SKM-1 treated with dmso at 0.1 percent for 144 hours (cell line): ENCODE data around the gene ANKRD30A.
"Not testable (repeated sequence)": the region's sequence is repeated elsewhere in the genome, so short reads cannot be mapped to it uniquely, and the experiment has no call there.

Experiments used
- DNase-seq: peaks from one replicate; lab custom pipeline; 2025; ENCODE audit not compliant: unreplicated experiment; lab: John Stamatoyannopoulos, UW

Gene ANKRD30A, protein sequence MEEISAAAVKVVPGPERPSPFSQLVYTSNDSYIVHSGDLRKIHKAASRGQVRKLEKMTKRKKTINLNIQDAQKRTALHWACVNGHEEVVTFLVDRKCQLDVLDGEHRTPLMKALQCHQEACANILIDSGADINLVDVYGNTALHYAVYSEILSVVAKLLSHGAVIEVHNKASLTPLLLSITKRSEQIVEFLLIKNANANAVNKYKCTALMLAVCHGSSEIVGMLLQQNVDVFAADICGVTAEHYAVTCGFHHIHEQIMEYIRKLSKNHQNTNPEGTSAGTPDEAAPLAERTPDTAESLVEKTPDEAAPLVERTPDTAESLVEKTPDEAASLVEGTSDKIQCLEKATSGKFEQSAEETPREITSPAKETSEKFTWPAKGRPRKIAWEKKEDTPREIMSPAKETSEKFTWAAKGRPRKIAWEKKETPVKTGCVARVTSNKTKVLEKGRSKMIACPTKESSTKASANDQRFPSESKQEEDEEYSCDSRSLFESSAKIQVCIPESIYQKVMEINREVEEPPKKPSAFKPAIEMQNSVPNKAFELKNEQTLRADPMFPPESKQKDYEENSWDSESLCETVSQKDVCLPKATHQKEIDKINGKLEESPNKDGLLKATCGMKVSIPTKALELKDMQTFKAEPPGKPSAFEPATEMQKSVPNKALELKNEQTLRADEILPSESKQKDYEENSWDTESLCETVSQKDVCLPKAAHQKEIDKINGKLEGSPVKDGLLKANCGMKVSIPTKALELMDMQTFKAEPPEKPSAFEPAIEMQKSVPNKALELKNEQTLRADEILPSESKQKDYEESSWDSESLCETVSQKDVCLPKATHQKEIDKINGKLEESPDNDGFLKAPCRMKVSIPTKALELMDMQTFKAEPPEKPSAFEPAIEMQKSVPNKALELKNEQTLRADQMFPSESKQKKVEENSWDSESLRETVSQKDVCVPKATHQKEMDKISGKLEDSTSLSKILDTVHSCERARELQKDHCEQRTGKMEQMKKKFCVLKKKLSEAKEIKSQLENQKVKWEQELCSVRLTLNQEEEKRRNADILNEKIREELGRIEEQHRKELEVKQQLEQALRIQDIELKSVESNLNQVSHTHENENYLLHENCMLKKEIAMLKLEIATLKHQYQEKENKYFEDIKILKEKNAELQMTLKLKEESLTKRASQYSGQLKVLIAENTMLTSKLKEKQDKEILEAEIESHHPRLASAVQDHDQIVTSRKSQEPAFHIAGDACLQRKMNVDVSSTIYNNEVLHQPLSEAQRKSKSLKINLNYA (N-terminal part only)

DNA sequence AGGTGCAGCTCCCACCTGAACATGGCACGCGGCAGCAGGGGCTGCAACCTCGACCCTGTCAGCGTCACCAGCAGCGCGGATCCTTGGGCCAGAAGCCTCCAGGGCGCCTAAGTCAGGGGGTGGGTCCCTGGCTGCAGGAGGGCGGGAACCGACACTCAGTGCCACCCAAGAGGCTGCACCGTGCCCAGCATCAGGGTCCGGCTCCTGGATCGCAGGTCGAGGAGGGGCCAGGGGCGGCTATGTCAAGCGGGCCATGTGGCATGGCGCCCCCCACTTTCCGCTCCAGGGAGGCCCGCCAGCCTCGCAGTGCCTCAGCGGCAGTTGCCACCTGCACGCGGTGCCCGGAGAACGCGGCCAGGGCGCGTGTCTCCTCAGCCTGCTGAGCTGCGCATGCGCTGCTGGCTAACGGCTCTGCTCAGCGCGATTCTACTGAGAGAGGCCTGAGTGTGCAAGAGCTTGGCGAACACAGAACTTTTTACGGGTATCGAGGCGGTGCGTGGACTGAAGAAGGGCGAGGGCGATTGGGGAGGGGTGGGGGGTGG lies at the start of gene ANKRD30A:
ANKRD30A (plus strand) TSS at position 408 of the 542 bp plus-strand sequence. CDS start 190 bp downstream, outside the sequence.
- no peak for DNase-seq

DNA sequence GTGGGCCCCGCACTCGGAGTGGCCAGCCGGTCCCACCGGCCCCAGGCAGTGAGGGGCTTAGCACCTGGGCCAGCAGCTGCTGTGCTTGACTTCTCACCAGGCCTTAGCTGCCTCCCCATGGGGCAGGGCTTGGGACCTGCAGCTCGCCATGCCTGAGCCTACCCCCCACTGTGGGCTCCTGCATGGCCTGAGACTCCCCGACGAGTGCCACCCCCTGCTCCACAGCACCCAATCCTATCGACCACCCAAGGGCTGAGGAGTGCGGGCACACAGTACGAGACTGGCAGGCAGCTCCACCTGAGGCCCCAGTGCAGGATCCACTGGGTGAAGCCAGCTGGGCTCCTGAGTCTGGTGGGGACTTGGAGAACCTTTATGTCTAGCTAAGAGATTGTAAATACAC lies 49.3 kb upstream of the ANKRD30A start:
- DNase-seq, result not testable (repeated sequence)

DNA sequence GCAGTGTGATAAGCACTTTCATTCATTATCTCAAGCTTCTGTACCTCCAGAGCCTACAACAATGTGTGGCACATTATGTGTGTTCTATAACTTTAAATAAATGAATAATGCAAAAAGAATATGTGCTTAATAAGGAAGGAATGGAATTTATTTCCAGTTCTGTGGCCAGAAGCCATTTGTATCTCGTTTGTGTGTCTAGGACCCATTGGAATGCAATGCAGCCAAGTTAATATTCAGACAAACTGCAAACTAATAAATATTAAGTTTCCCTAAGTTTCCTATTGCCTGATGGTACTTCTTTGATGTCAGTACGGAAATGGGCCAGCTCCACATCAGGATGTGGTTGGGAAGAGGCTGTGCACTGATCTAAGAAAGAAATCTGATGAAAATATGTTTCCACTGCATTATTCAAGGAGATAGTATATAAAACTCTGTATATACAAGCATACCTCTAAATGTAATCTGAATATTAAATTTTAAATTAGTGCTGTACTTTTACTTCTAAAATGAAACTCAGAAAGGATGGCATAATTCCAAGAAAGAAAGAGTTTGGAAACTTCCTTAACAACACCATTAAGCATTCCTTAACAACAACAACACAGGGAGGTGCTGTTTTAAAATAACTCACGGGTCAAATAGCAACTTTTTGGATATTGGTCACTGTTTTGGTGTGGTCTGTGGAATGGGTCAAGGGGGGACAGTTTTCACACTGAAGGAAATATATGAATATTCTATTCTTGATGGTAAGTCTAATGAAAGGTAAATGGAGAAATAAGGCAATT lies 29.4 kb upstream of the ANKRD30A start:
- DNase-seq, result no peak

DNA sequence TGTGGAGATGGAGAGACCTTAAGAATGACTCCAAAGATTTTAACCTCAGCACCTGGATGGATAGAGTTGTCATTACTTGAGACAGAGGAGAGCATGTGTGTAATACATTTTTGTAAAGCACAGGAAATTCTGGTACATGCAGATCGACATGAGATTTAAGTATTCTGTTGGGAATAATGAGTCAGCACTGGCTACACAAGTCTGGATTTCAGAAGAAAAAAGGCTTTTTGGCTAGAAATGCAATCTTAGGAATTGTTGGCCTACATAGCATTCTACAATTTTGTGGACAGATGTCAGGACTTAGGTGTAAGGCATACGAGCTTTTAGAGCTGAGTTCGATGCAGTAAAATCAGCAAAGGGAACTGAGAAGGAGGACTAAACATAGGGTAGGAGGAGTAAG lies 24.1 kb upstream of the ANKRD30A start:
- no peak for DNase-seq

DNA sequence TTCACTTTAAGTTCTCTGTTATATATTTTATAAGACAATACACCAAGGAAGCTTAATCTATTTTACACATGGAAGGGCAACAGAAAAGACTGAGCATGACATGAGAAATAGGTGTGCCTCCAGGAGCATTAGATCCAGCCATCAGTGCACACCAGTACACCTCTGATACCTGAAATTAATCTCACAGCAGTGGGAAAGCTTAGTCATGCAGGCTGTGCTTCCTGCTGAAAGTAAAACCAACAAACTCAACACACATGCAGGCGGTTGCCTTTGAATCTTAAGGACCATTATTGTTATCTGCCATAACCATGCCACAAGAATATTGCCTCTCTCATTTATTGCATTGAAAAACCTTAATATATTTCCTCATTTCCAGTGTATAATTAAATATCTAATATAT lies 16.4 kb upstream of the ANKRD30A start:
- no peak for DNase-seq

DNA sequence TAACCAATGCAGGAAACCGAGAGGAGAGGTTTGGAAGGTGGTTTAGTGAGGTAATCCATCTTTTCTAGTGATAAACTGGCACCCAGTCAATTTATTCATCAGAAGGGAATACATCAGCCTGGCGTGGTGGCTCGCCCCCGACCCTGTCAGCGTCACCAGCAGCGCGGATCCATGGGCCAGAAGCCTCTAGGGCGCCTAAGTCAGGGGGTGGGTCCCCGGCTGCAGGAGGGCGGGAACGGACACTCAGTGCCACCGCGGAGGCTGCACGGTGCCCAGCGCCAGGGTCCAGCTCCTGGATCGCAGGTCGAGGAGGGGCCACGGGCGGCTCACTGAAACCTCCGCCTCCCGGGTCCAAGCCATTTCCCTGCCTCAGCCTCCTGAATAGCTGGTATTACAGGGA lies 866 bp upstream of the ANKRD30A start:
- DNase-seq, result no peak

DNA sequence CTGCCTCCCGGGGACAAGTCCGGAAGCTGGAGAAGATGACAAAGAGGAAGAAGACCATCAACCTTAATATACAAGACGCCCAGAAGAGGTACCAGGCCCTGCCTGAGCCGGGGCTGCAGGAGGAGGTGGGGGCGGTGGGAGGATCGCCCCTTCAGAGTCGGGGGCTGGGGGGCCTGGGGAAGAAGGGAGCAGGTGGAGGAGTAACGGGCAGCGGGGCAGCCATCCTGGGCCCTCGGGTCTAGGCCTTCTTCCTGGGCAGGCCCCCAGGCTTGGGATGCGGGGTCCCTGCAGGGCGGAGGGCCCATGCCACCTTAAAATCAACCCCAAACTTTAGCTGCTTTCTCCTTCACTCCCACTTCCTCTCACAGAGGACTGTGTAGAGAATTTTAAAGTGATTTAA lies 523 bp downstream of the ANKRD30A start:
- no peak for DNase-seq

DNA sequence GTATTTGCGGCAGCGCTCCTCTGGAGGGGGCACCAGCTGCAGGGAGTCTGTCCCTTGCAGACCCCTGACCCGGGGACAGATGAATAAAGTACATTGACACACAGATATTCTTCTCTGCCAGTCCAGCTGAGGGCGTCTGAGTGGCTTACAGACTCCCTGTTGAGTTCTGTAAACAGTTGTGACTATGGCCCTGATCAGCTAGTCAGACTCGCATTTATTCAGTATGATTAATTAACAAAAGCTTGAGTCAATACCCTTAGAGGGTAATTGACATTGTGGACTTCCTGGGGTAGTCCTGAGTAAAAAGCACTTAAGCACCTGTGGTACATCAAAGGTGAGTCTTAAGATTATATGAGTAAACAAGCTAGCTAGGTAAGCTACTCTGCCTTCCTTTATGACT lies 21.0 kb downstream of the ANKRD30A start:
- no peak for DNase-seq

DNA sequence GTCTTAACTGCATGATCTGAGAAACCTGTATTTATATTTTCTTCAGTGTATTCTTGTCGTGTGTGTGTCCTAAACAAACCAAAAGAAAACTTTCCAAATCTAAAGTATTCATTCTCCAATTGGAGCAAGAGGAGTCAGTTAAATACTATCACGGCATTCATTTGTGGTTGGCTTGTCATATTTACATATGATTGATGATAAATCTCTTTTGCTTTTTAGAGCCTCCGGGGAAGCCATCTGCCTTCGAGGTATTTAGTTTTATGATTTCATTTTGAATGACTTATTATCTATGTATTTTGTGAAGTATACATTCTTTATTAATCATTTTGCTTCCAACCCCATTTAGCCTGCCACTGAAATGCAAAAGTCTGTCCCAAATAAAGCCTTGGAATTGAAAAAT lies 37.0 kb downstream of the ANKRD30A start:
- not testable (repeated sequence) for DNase-seq

DNA sequence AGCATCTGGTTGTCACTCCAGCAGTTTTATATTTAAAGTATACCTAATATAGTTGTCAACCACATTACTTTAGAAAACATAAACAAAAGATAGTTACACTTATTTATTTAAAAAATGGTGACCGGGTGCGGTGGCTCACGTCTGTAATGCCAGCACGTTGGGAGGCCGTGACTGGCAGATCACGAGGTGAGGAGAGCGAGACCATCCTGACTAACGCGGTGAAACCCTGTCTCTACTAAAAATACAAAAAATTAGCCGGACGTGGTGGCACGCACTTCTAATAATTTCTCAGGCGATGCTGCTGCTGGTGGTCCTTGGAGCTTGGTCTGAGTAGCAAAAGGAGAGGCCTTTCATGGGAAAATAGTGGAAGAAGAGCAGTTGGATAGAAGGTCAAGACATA lies 46.5 kb downstream of the ANKRD30A start:
- not testable (repeated sequence) for DNase-seq

DNA sequence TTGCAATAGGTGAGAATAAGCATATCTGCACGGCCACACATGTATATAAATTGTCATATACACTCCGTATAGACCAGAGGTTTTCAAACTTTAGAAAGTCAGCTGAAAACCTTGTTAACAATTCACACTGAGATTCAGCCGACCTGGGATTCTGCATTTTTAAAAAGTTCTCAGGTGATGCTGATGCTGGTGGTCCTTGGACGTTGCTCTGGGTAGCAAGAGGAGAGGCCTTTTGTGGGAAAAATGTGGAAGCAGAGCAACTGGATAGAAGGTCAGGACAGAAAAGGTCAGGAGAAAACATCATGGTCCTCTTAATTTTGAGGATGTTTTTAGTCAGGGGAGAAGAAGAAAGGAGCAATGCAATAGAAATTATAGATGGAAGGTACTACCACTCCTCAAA lies 52.9 kb downstream of the ANKRD30A start:
- not testable (repeated sequence) for DNase-seq

DNA sequence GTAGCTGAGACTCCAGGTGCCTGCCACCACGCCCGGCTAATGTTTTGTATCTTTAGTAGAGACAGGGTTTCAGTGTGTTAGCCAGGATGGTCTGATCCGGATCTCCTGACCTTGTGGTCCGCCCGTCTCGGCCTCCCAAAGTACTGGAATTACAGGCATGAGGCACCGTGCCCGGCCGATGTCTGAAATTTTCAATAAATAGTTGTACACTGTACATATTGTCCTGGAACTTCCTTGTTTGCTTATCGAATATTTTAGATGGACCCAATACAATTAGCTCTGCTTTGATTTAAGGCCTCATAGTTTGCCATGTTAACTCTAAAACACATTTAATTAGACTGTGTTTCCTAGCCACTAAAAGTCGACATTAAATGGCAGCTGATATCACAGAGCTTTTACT lies 57.3 kb downstream of the ANKRD30A start:
- not testable (repeated sequence) for DNase-seq

DNA sequence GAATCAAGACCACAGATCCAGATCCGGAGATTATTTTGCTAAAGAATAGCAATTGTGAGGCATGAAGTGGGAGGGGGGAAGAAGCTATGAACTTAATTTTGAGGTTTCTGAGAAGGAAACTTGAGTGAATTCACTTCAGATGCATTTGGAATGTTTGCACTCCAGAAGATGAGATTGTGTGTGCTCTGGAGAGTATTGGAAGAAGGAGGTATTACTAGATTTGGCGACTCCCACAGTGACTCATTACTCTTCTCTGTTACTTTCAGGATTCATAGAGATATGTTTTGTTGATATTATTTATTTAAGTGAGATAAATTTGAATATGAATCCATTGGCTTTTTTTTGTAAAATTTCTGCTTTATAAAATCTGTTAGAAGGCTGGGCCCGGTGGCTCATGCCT lies 80.7 kb downstream of the ANKRD30A start:
- DNase-seq, result no peak

DNA sequence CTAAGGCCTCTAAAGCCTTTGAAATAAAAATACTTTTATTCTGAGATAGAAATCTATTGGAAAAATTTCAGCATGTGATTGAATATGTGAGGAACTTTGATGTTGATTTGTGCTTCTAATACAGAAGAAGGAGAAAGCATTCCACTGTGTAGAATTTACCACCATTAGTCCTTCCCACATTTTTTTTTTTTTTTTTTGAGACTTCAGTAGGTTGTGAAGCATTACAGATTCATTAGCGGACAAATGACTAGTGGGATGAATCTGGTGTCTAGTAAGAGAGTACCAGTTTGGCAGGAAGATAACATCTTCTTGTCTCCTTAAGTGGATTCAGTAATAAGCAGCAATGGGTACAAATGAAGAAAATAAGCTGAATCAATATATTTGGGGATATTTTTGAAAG lies 95.5 kb downstream of the ANKRD30A start:
- DNase-seq, result no peak

DNA sequence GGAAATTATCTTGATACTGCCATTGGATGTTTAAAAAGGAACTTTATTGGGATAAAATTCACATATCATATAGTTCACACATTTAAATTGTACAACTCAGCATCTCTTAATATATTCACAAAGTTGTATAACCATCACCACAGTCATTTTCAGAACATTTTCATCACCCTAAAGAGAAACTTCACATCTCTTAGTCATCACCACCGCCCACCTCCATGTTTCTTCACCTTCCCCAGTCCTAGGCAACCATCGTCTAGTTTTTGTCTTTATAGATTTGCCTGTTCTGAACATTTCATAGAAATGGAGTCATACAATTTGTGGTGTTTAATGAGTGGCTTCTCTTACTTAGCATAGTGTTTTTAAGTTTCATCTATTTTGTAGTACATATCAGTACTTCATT lies 96.6 kb downstream of the ANKRD30A start:
- no peak for DNase-seq

DNA sequence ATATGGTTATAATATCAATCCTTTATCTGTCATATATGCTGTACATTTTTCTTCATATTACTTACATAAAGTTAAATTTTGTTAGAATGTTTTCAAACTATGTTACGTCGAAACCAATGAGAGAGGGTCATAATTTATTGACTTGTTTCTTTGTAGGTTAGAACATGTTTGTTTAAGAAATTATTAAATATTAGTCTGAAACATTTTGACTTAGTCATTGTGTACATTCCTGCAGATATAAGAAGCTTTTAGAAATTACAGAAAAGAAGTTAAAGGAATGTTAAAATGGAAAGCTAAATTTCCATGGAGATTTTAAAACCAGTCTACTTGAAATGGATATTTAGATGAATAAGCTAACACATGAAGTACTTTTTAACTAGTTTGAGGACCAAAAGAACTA lies 99.8 kb downstream of the ANKRD30A start:
- no peak for DNase-seq

DNA sequence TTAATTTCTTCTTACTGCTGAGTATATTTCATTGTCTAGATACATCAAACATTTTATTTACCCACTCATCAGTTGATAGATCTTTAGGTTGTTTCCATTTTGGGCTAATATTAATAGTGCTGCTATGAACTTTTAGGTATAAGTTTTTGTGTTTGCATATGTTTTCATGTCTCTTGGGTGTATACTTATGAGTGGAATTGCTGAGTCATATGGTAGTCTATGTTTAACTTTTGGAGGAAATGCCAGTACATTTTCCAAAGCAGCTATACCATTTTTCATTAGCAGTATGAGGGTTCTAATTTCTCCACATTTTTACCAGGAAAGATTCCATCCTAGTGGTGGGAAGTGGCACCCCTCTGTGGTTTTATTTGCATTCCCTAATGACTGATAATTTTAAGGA lies 101.1 kb downstream of the ANKRD30A start:
- no peak for DNase-seq

DNA sequence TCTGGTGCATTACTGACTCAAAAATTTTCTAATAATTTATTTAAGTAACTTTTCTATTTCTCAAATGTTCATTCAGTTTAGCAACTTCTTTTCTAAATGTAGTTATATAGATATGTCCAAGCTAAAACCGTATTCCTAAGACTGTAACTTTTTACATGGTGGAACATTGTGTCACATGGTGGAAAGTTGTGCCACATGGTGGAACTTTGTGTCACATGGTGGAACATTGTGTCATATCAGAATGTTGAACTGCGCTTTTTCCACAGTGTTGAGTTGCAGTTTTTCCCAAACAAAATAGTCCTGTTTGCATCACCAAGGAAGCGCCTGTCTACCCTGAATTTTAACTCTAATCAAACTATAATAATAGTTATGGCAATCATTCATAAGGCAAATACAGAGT lies 109.3 kb downstream of the ANKRD30A start:
- no peak for DNase-seq

DNA sequence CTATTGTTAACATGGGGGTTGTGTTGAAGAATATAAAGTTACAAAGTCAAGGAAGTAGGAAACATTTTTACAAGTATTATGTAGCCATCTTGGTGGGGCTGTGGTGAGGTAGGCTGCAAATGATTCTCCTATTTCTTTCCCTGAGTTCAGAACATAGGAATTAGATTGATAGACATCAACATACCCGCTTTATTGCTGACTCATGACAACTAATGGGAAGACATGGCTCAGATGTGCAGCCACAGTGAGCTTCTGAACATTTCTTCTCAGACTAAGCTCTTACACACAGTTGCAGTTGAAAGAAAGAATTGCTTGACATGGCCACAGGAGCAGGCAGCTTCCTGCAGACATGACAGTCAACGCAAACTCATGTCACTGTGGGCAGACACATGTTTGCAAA lies 110.7 kb downstream of the ANKRD30A start:
- DNase-seq, result no peak

DNA sequence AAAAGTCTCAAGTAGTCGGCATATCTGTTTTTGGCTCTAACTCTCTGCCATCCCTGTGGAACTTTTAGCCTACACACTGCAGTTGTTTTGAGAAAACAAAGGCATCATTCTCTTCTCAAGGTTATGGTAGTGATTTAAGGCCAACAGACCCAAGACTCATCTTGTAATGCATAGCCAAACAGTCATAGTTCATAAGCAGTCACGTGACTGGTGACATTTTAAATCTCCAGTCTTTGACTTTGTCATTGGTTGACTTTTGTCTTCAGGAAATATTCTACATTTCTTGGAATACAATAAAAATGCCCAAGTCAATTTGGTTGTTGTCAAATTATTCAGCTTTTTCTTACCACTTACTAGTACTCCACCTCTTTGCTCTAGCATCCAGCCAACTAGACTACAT lies 114.8 kb downstream of the ANKRD30A start:
- DNase-seq, result no peak
